Hepatocyte (in vitro differentiated cells): ENCODE results near the gene HNRNPA1L2. TPM values are rescaled to one million over a fixed set of nuclear protein-coding genes. Genes with fewer than 3 reads are reported as not detected.

ENCODE experiments used
- DNase-seq: peaks from one replicate; pipeline ENCODE4 v3.0.0-alpha.2; 2016; ENCODE audit warnings: low spot score
- H2AFZ ChIP-seq: fragments of 200-600 bp; sonication (generic); 2 replicates; pipeline ENCODE4 v1.6.0; 2016; ENCODE audit warnings: antibody characterized with exemption, mild to moderate bottlenecking
- H3K27ac ChIP-seq: fragments of 200-600 bp; sonication (generic); 2 replicates; pipeline ENCODE4 v1.5.1; 2016; ENCODE audit warnings: mild to moderate bottlenecking
- H3K27me3 ChIP-seq: fragments of 200-600 bp; sonication (generic); 2 replicates; pipeline ENCODE4 v1.6.1; 2016
- H3K36me3 ChIP-seq: fragments of 200-600 bp; sonication (generic); replicated peaks from 2 replicates; pipeline ENCODE4 v1.5.1; 2016; ENCODE audit warnings: low read depth; ENCODE audit not compliant: insufficient read depth
- H3K4me1 ChIP-seq: fragments of 200-600 bp; sonication (generic); 2 replicates; pipeline ENCODE4 v1.5.1; 2016; ENCODE audit warnings: mild to moderate bottlenecking, moderate library complexity; ENCODE audit not compliant: insufficient read depth
- H3K4me2 ChIP-seq: fragments of 200-600 bp; sonication (generic); 2 replicates; pipeline ENCODE4 v1.6.0; 2016
- H3K4me3 ChIP-seq: fragments of 200-600 bp; sonication (generic); 2 replicates; pipeline ENCODE4 v1.5.1; 2016; ENCODE audit warnings: mild to moderate bottlenecking
- H3K79me2 ChIP-seq: fragments of 200-600 bp; sonication (generic); 2 replicates; pipeline ENCODE4 v1.6.0; 2017; ENCODE audit warnings: mild to moderate bottlenecking
- H3K9me2 ChIP-seq: fragments of 200-600 bp; sonication (generic); replicated peaks from 2 replicates; pipeline ENCODE4 v1.6.0; 2017; ENCODE audit warnings: mild to moderate bottlenecking; ENCODE audit not compliant: insufficient read depth
- H3K9me3 ChIP-seq: fragments of 200-600 bp; sonication (generic); 2 replicates; pipeline ENCODE4 v1.5.1; 2016; ENCODE audit warnings: low read depth, mild to moderate bottlenecking
- H4K20me1 ChIP-seq: fragments of 200-600 bp; sonication (generic); 2 replicates; pipeline ENCODE4 v1.6.0; 2016; ENCODE audit warnings: mild to moderate bottlenecking; ENCODE audit not compliant: insufficient read depth, poor library complexity, severe bottlenecking
- EZH2 ChIP-seq: fragments of 200-600 bp; sonication (generic); IDR thresholded peaks from 2 replicates; pipeline ENCODE4 v1.6.1; 2016; ENCODE audit warnings: antibody characterized with exemption, mild to moderate bottlenecking, borderline replicate concordance
- EZH2phosphoT487 ChIP-seq: fragments of 200-600 bp; sonication (generic); IDR thresholded peaks from one replicate; pipeline ENCODE4 v1.6.1; 2018; ENCODE audit warnings: antibody characterized with exemption, mild to moderate bottlenecking, low read depth, moderate library complexity; ENCODE audit not compliant: unreplicated experiment, severe bottlenecking
- WGBS: methylation state at CpG from one replicate; pipeline ENCODE4 v1.1.6; 2016; ENCODE audit warnings: low lambda C conversion rate; ENCODE audit errors: missing lambda C conversion rate; 5-methylcytosine and 5-hydroxymethylcytosine counted together
- polyA plus RNA-seq: library from polyadenylated mRNA; unstranded; fragments of >200 nt; fragmentation: Nextera tagmentation; extraction: Ambion mirVana; gene quantifications from 2 replicates; pipeline ENCODE4 v1.2.1, GENCODE V29; 2016
- total RNA-seq: library from RNA; depleted of rRNA; stranded (reverse); fragments of >200 nt; gene quantifications from 2 replicates; pipeline ENCODE4 v1.2.3, GENCODE V29; 2014
- TF ChIP-seq, protein P1 (sequence below): fragments of 200-600 bp; sonication (generic); IDR thresholded peaks from 2 replicates; pipeline ENCODE4 v1.5.1; 2016; ENCODE audit warnings: antibody characterized with exemption, mild to moderate bottlenecking; ENCODE audit not compliant: poor library complexity

Gene HNRNPA1L2
- total and polyA plus RNA-seq, 2 experiments from 2014 or later: 2.7 to 6.2 TPM

DNA sequence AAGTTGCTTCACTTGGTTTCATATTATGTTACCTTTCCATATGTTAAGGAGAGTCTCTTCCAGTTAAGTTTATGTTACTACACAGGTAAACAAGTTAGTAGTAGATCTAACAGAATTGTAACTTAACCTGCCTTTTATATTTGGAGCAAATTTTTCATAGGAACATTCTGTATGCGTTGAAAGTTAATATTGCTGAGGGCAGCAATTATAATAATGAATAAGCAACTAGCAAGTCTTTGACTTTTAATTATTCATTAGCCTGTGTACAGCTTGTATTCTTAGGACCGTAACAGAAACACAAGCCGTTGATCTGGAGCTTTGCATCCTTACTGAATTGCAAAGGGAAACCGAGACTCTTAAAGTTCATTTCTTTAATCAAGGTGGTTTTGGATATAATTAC, 22.0 kb downstream of the HNRNPA1L2 start:
- H4K20me1 ChIP-seq: no peaks in the 10 kb centered on the region
- WGBS: 96% methylated on average over 4 of the region's 4 CpGs

DNA sequence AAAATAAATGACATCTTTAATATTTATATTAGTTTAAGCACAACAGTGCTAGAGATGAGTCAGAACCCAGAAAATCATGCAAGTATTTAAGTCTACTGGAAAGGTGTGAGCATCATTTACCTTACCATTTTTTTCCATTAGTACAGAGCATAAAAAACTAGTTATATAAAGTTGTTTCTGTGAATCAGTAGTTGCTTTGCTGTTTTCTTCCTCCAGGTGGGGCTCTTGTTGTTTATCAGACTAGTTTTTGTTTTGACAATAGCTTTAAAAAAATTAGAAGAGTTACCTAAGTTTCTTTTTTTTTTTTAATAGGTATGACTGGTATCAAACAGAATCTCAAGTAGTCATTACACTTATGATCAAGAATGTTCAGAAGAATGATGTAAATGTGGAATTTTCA, 23.1 kb downstream of the HNRNPA1L2 start:
- peak; percentile 23 for DNase-seq
- Histone ChIP-seq H3K27me3 (no peaks in the 10 kb centered on the region), H3K27ac (no peak overlapping the region), H3K9me2 (no peaks in the 10 kb centered on the region), H3K79me2 (no peaks in the 10 kb centered on the region), H3K4me1 (no peaks in the 10 kb centered on the region), H3K9me3 (no peaks in the 10 kb centered on the region), H4K20me1 (no peaks in the 10 kb centered on the region), H3K36me3 (no peaks in the 10 kb centered on the region), H3K4me3 (no peak overlapping the region), H2AFZ (no peak overlapping the region), H3K4me2 (no peak overlapping the region)
- TF ChIP-seq, protein P1, sequence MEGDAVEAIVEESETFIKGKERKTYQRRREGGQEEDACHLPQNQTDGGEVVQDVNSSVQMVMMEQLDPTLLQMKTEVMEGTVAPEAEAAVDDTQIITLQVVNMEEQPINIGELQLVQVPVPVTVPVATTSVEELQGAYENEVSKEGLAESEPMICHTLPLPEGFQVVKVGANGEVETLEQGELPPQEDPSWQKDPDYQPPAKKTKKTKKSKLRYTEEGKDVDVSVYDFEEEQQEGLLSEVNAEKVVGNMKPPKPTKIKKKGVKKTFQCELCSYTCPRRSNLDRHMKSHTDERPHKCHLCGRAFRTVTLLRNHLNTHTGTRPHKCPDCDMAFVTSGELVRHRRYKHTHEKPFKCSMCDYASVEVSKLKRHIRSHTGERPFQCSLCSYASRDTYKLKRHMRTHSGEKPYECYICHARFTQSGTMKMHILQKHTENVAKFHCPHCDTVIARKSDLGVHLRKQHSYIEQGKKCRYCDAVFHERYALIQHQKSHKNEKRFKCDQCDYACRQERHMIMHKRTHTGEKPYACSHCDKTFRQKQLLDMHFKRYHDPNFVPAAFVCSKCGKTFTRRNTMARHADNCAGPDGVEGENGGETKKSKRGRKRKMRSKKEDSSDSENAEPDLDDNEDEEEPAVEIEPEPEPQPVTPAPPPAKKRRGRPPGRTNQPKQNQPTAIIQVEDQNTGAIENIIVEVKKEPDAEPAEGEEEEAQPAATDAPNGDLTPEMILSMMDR: peak; percentile 47
- TF ChIP-seq EZH2phosphoT487 (no peak), EZH2 (no peak)

More for the DNA sequence above, 22.0 kb downstream of the HNRNPA1L2 start:
- DNase-seq: no peak
- no peaks in the 10 kb centered on the region for H3K9me3 ChIP-seq
- H2AFZ ChIP-seq: no peak overlapping the region
- no peaks in the 10 kb centered on the region for H3K27me3 ChIP-seq
- H3K27ac ChIP-seq: no peak overlapping the region
- no peak overlapping the region for H3K4me2 ChIP-seq
- H3K36me3 ChIP-seq: no peaks in the 10 kb centered on the region
- H3K9me2 ChIP-seq: no peaks in the 10 kb centered on the region
- TF ChIP-seq, protein P1: no peak
- TF ChIP-seq EZH2phosphoT487 (no peak), EZH2 (no peak)
- H3K4me1 ChIP-seq: no peaks in the 10 kb centered on the region
- no peak overlapping the region for H3K4me3 ChIP-seq
- H3K79me2 ChIP-seq: no peaks in the 10 kb centered on the region

DNA sequence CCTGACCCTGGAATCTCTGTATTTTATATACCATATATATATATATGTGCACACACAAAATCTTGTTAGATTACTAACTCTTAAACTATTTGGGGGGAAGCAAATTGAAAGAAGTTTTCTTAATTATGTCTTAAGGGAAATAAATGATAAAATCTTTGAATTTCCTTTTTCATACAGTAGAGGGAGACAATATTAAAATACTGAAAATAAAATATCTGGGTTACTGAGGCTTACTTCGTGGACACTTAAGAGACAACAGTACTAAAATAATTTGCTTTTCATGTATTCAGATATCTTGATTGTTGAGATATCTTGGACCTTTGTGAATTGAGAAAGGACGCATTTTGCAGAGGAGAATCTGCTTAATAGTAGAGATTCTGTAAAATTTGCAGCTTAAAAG, 27.4 kb downstream of the HNRNPA1L2 start:
- peaks cover 9% of the 10 kb centered on the region for H3K79me2 ChIP-seq
- no peak overlapping the region for H3K4me3 ChIP-seq
- no peak overlapping the region for H2AFZ ChIP-seq
- DNase-seq: no peak
- no peak overlapping the region for H3K27ac ChIP-seq
- TF ChIP-seq EZH2 (no peak), EZH2phosphoT487 (no peak)
- TF ChIP-seq, protein P1: peak; percentile 19
- H4K20me1 ChIP-seq: peaks cover 4% of the 10 kb centered on the region
- H3K9me3 ChIP-seq: no peaks in the 10 kb centered on the region
- H3K27me3 ChIP-seq: no peaks in the 10 kb centered on the region
- WGBS: 94% methylated on average over 2 of the region's 2 CpGs
- no peaks in the 10 kb centered on the region for H3K4me1 ChIP-seq
- no peaks in the 10 kb centered on the region for H3K9me2 ChIP-seq
- no peaks in the 10 kb centered on the region for H3K36me3 ChIP-seq
- no peak overlapping the region for H3K4me2 ChIP-seq

DNA sequence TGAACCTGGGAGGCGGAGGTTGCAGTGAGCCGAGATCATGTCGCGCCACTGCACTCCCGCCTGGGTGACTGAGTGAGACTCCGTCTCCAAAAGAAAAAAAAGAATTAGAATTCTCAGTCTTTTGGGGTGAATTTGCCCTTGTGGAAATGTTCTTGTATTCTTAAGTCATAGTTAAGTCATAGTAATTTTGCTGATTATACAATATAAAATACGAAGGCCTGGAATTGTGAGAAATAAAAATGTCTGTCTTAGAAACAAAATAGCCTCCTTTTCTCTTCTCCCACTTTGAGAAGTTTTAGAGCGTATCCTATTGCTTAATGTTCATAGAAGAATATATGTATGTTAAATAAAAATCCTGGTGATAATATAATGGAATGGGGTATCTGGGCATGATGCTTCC, 28.5 kb downstream of the HNRNPA1L2 start:
- no peaks in the 10 kb centered on the region for H3K9me2 ChIP-seq
- no peak overlapping the region for H3K4me3 ChIP-seq
- no peaks in the 10 kb centered on the region for H3K4me1 ChIP-seq
- no peak for TF ChIP-seq EZH2phosphoT487
- TF ChIP-seq, protein P1: no peak
- TF ChIP-seq EZH2: no peak
- H3K36me3 ChIP-seq: no peaks in the 10 kb centered on the region
- H3K27me3 ChIP-seq: no peaks in the 10 kb centered on the region
- no peak overlapping the region for H2AFZ ChIP-seq
- no peak for DNase-seq
- H3K9me3 ChIP-seq: no peaks in the 10 kb centered on the region
- H3K4me2 ChIP-seq: no peak overlapping the region
- WGBS: 97% methylated on average over 8 of the region's 8 CpGs
- no peak overlapping the region for H3K27ac ChIP-seq
- peaks cover 4% of the 10 kb centered on the region for H4K20me1 ChIP-seq
- H3K79me2 ChIP-seq: peaks cover 11% of the 10 kb centered on the region
